GM23248 (cell line): ENCODE measurements around the gene ING1. TPM values are rescaled to one million over a fixed set of nuclear protein-coding genes. Genes with fewer than 3 reads are reported as not detected.

Experiments
- DNase-seq: peaks from one replicate; pipeline ENCODE4 v3.0.0-alpha.2; 2015
- H2AFZ ChIP-seq: fragments of 200-600 bp; sonication (generic); 2 replicates; pipeline ENCODE4 v1.6.1; 2016; ENCODE audit warnings: antibody characterized with exemption
- H3F3A ChIP-seq: fragments of 200-600 bp; sonication (generic); 2 replicates; pipeline ENCODE4 v1.6.1; 2016; ENCODE audit warnings: mild to moderate bottlenecking, antibody characterized with exemption, mixed run types; ENCODE audit not compliant: insufficient read depth
- H3K27ac ChIP-seq: fragments of 200-600 bp; sonication (generic); 2 replicates; pipeline ENCODE4 v1.5.1; 2016; ENCODE audit warnings: mild to moderate bottlenecking
- H3K27me3 ChIP-seq: fragments of 200-600 bp; sonication (generic); replicated peaks from 2 replicates; pipeline ENCODE4 v1.6.1; 2016; ENCODE audit warnings: mild to moderate bottlenecking; ENCODE audit not compliant: insufficient read depth
- H3K36me3 ChIP-seq: fragments of 200-600 bp; sonication (generic); 2 replicates; pipeline ENCODE4 v1.6.1; 2016; ENCODE audit warnings: low read depth, mild to moderate bottlenecking
- H3K4me1 ChIP-seq: fragments of 200-600 bp; sonication (generic); 2 replicates; pipeline ENCODE4 v1.6.1; 2016; ENCODE audit warnings: mild to moderate bottlenecking; ENCODE audit not compliant: insufficient read depth
- H3K4me2 ChIP-seq: fragments of 200-600 bp; sonication (generic); one replicate; pipeline ENCODE4 v1.6.1; 2016; ENCODE audit warnings: mild to moderate bottlenecking; ENCODE audit not compliant: unreplicated experiment
- H3K4me3 ChIP-seq: fragments of 200-600 bp; sonication (generic); 2 replicates; pipeline ENCODE4 v1.5.1; 2016; ENCODE audit warnings: mild to moderate bottlenecking
- H3K79me2 ChIP-seq: fragments of 200-600 bp; sonication (generic); 2 replicates; pipeline ENCODE4 v1.6.1; 2016; ENCODE audit warnings: mild to moderate bottlenecking; ENCODE audit not compliant: insufficient read depth
- H3K9ac ChIP-seq: fragments of 200-600 bp; sonication (generic); 2 replicates; pipeline ENCODE4 v1.6.1; 2016; ENCODE audit warnings: mild to moderate bottlenecking
- H3K9me2 ChIP-seq: fragments of 200-600 bp; sonication (generic); 2 replicates; pipeline ENCODE4 v1.6.1; 2016; ENCODE audit warnings: mixed run types, mild to moderate bottlenecking, moderate library complexity; ENCODE audit not compliant: insufficient read depth
- H3K9me3 ChIP-seq: fragments of 200-600 bp; sonication (generic); one replicate; pipeline ENCODE4 v1.6.1; 2017; ENCODE audit warnings: low read depth
- H4K20me1 ChIP-seq: fragments of 200-600 bp; sonication (generic); 2 replicates; pipeline ENCODE4 v1.6.0; 2016; ENCODE audit not compliant: insufficient read depth
- EZH2 ChIP-seq: fragments of 200-600 bp; sonication (generic); IDR thresholded peaks from 2 replicates; pipeline ENCODE4 v1.6.1; 2018; ENCODE audit warnings: antibody characterized with exemption, mild to moderate bottlenecking; ENCODE audit not compliant: insufficient read depth, poor library complexity, severe bottlenecking
- EZH2phosphoT487 ChIP-seq: fragments of 200-600 bp; sonication (generic); IDR thresholded peaks from 2 replicates; pipeline ENCODE4 v1.6.1; 2018; ENCODE audit warnings: antibody characterized with exemption, moderate library complexity, mild to moderate bottlenecking, low read depth; ENCODE audit not compliant: insufficient read depth
- WGBS, 2 experiments: methylation state at CpG; one replicate each; pipeline ENCODE4 v1.1.6; 2015 to 2017; ENCODE audit warnings: low lambda C conversion rate in 2 of 2, low coverage in 1 of 2; ENCODE audit errors: missing lambda C conversion rate in 2 of 2; 5-methylcytosine and 5-hydroxymethylcytosine counted together
- in situ Hi-C: fragments of 300-500 bp; cut with MboI; formaldehyde crosslinking; loops from 2 replicates; pipeline ENCODE4 v1.15.0; 2020
- polyA plus RNA-seq: library from polyadenylated mRNA; unstranded; fragments of >200 nt; fragmentation: Nextera tagmentation; extraction: Ambion mirVana; gene quantifications from 2 replicates; pipeline ENCODE4 v1.2.1, GENCODE V29; 2016
- total RNA-seq: library from RNA; depleted of rRNA; stranded (reverse); fragments of >200 nt; shearing (Covaris generic); gene quantifications from 2 replicates; pipeline ENCODE4 v1.2.3, GENCODE V29; 2014

ING1 gene
- total and polyA plus RNA-seq, 2 experiments from 2014 or later, result 6.5 to 8.2 TPM

DNA sequence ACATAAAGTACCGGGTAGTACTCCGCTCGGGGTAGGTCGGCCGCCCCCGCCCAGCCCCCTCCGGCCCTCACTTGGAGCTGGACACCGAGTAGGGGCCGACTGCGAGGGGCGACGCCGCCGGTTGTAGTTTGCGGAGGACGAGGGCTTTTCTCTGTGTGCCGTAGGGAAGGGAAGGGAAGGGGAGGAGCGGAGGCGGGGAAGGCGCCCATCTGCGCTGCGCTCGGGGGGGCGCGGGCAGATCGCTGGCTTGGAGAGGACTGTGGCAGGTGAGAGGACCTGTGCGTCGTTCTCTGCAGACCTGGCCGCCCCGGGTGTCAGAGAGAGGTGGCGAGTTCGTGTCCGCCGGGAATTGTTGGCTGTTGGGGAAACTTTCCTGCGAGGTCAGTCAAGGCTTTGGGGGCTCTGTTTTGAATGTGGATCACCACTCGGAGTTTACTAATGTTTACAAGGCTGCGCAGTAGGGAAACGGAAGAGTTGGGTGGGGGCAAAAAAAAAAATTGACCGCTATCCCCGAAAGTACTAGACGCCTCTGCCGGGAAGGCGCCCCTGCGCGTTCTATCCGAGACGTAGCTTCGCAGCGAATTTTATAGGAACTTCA, 1.4 kb downstream of the ING1 start:
- Histone ChIP-seq H2AFZ (peak overlapping the region; percentile 76), H3K4me2 (peak overlapping the region; percentile 89)
- no peak for TF ChIP-seq EZH2phosphoT487
- TF ChIP-seq EZH2, result no peak

DNA sequence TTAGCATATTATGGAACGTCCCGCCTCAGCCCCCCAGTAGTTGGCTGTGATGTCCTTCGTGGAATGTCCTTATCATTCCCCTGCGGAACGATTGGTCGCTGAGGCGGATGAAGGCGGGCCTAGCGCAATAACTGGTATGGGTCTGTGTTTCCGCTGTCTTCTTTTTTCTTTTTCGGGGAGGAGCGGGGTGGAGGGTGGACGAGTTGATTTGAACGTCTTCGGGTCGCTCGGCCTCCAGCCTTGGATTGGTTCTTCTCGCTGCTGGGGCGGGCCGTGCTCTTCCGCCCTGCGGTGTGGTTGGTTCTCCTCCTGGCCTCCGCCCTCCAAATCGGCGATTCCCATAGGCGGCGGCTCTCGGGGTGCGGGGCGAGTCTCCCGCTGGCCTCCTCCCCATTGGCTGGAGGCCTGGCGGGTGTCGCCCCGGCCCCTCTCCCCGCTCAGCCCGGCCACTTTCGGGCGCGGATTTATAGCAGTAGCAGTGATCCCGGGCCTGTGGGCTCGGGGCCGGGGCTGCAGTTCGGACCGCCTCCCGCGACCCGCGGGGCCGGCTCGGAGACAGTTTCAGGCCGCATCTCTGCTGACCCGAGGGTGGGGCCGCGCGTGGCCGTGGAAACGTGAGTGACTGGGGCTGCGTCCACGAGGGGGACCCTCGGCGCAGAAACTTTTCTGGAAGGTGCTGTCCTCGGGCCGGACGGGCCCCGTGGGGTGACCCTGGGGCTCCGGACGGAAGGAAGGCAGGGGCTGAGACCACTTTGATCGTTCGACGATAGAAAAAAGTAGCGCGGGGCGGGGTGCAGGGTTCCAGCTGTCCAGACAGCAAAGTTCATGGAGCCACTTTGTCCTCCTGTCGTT, 2.1 kb downstream of the ING1 start:
- Histone ChIP-seq H4K20me1 (no peaks in the 10 kb centered on the region), H2AFZ (peak overlapping the region; percentile 90), H3K9me3 (no peaks in the 10 kb centered on the region), H3K27ac (peak overlapping the region; percentile 98), H3F3A (peaks cover 23% of the 10 kb centered on the region), H3K27me3 (no peaks in the 10 kb centered on the region), H3K4me1 (peaks cover 24% of the 10 kb centered on the region), H3K36me3 (peaks cover 4% of the 10 kb centered on the region; the same call in 1 of the 2 replicates), H3K9ac (peak overlapping the region; percentile 98), H3K79me2 (peaks cover 67% of the 10 kb centered on the region), H3K4me2 (peak overlapping the region; percentile 98), H3K9me2 (no peaks in the 10 kb centered on the region), H3K4me3 (peak overlapping the region; percentile 96)
- in situ Hi-C loops, result no loop called here
- WGBS, 2 experiments, result 1 to 3% methylated on average over 74 of the region's 74 CpGs
- DNase-seq, result peak; percentile 100
- TF ChIP-seq EZH2 (no peak), EZH2phosphoT487 (no peak)

More for the DNA sequence above, 1.4 kb downstream of the ING1 start:
- H3K4me3 ChIP-seq, result peak overlapping the region; percentile 87
- H3K27ac ChIP-seq, result peak overlapping the region; percentile 98
- peaks cover 62% of the 10 kb centered on the region for H3K79me2 ChIP-seq
- no peaks in the 10 kb centered on the region for H3K9me3 ChIP-seq
- no peaks in the 10 kb centered on the region for H3K9me2 ChIP-seq
- peaks cover 25% of the 10 kb centered on the region for H3F3A ChIP-seq
- H4K20me1 ChIP-seq, result no peaks in the 10 kb centered on the region
- no peaks in the 10 kb centered on the region for H3K36me3 ChIP-seq
- in situ Hi-C loops, result no loop called here
- DNase-seq, result peak; percentile 68
- H3K4me1 ChIP-seq, result peaks cover 24% of the 10 kb centered on the region
- H3K27me3 ChIP-seq, result no peaks in the 10 kb centered on the region
- WGBS, 2 experiments, result 1 to 2% methylated on average over 37 to 38 of the region's 49 CpGs
- peak overlapping the region; percentile 98 for H3K9ac ChIP-seq

DNA sequence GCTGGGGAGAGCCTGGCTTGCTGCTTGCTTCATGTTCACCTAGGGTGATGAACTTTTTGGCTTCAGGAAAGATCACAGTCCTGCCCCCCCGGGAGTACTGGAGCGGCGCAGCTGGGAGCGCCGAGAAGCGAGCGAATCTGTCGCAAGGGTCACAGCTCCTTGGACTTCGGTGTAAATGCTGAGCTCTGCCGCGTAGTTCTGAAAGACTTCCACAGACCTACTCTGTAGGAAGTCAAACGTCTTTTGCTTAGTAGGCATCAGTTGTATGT, 2.7 kb downstream of the ING1 start:
- peak overlapping the region; percentile 96 for H3K4me3 ChIP-seq
- peak overlapping the region; percentile 90 for H2AFZ ChIP-seq
- WGBS, 2 experiments, result 0 to 1% methylated on average over 12 of the region's 12 CpGs
- peaks cover 10% of the 10 kb centered on the region; the same call in 1 of the 2 replicates for H3K36me3 ChIP-seq
- H3K9ac ChIP-seq, result peak overlapping the region; percentile 92
- no peak for TF ChIP-seq EZH2
- no peak for TF ChIP-seq EZH2phosphoT487
- H3K9me2 ChIP-seq, result no peaks in the 10 kb centered on the region
- DNase-seq, result peak; percentile 66
- H3K27ac ChIP-seq, result peak overlapping the region; percentile 72
- H3K27me3 ChIP-seq, result no peaks in the 10 kb centered on the region
- H3K9me3 ChIP-seq, result no peaks in the 10 kb centered on the region
- peak overlapping the region; percentile 98 for H3K4me2 ChIP-seq
- H4K20me1 ChIP-seq, result no peaks in the 10 kb centered on the region
- peaks cover 24% of the 10 kb centered on the region for H3K4me1 ChIP-seq
- peaks cover 67% of the 10 kb centered on the region for H3K79me2 ChIP-seq
- in situ Hi-C loops, result no loop called here
- H3F3A ChIP-seq, result peaks cover 18% of the 10 kb centered on the region

DNA sequence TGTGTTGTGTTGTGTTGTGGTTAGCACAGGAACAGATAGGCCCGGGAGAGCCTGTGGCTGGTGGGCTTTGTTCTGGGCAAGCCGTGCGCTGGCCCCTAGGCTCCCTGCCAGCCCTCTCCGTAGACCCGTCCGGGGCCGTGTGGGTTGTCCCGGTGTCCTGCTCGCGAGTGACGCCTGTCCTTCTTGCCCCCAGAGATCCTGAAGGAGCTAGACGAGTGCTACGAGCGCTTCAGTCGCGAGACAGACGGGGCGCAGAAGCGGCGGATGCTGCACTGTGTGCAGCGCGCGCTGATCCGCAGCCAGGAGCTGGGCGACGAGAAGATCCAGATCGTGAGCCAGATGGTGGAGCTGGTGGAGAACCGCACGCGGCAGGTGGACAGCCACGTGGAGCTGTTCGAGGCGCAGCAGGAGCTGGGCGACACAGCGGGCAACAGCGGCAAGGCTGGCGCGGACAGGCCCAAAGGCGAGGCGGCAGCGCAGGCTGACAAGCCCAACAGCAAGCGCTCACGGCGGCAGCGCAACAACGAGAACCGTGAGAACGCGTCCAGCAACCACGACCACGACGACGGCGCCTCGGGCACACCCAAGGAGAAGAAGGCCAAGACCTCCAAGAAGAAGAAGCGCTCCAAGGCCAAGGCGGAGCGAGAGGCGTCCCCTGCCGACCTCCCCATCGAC, 5.7 kb downstream of the ING1 start:
- peaks cover 12% of the 10 kb centered on the region; the same call in 1 of the 2 replicates for H3K36me3 ChIP-seq
- H3K27ac ChIP-seq, result no peak overlapping the region
- H2AFZ ChIP-seq, result no peak overlapping the region
- peaks cover 13% of the 10 kb centered on the region for H3F3A ChIP-seq
- H4K20me1 ChIP-seq, result no peaks in the 10 kb centered on the region
- H3K9ac ChIP-seq, result no peak overlapping the region
- peaks cover 91% of the 10 kb centered on the region for H3K79me2 ChIP-seq
- 97% methylated on average over 51 to 61 of the region's 61 CpGs for WGBS, 2 experiments
- no peaks in the 10 kb centered on the region for H3K9me3 ChIP-seq
- no peaks in the 10 kb centered on the region for H3K27me3 ChIP-seq
- peaks cover 18% of the 10 kb centered on the region for H3K4me1 ChIP-seq
- TF ChIP-seq EZH2phosphoT487 (no peak), EZH2 (no peak)
- no peak overlapping the region for H3K4me3 ChIP-seq
- no peak for DNase-seq
- H3K9me2 ChIP-seq, result no peaks in the 10 kb centered on the region
- H3K4me2 ChIP-seq, result no peak overlapping the region
- in situ Hi-C loops, result no loop called here
